Smooth muscle cell (in vitro differentiated cells): ENCODE measurements around the gene RUBCN. TPM values are rescaled to one million over a fixed set of nuclear protein-coding genes. Genes with fewer than 3 reads are reported as not detected.

Experiments used
- DNase-seq: peaks from one replicate; lab custom pipeline; 2025; ENCODE audit not compliant: unreplicated experiment; lab: John Stamatoyannopoulos, UW
- H2AFZ ChIP-seq: fragments of 200-600 bp; sonication (generic); 2 replicates; pipeline ENCODE4 v1.6.0; 2016; ENCODE audit warnings: antibody characterized with exemption, low read depth, mild to moderate bottlenecking
- H3F3A ChIP-seq: fragments of 200-600 bp; sonication (generic); 2 replicates; pipeline ENCODE4 v1.6.0; 2017; ENCODE audit warnings: antibody characterized with exemption, low read depth
- H3K27ac ChIP-seq: fragments of 200-600 bp; sonication (generic); 2 replicates; pipeline ENCODE4 v1.5.1; 2016; ENCODE audit warnings: low read depth, mild to moderate bottlenecking
- H3K27me3 ChIP-seq: fragments of 200-600 bp; sonication (generic); 2 replicates; pipeline ENCODE4 v1.6.1; 2016; ENCODE audit warnings: low read depth, mild to moderate bottlenecking
- H3K36me3 ChIP-seq: fragments of 200-600 bp; sonication (generic); 2 replicates; pipeline ENCODE4 v1.5.1; 2016; ENCODE audit warnings: low read depth
- H3K4me1 ChIP-seq: fragments of 200-600 bp; sonication (generic); 2 replicates; pipeline ENCODE4 v1.5.1; 2016; ENCODE audit warnings: low read depth
- H3K4me2 ChIP-seq: fragments of 200-600 bp; sonication (generic); 2 replicates; pipeline ENCODE4 v1.6.0; 2016; ENCODE audit warnings: mild to moderate bottlenecking
- H3K4me3 ChIP-seq: fragments of 200-600 bp; sonication (generic); 2 replicates; pipeline ENCODE4 v1.5.1; 2016; ENCODE audit warnings: mild to moderate bottlenecking
- H3K79me2 ChIP-seq: fragments of 200-600 bp; sonication (generic); 2 replicates; pipeline ENCODE4 v1.6.0; 2016; ENCODE audit warnings: low read depth, mild to moderate bottlenecking
- H3K9ac ChIP-seq: fragments of 200-600 bp; sonication (generic); 2 replicates; pipeline ENCODE4 v1.6.0; 2016; ENCODE audit warnings: low read depth
- H3K9me3 ChIP-seq: fragments of 200-600 bp; sonication (generic); replicated peaks from 2 replicates; pipeline ENCODE4 v1.5.1; 2016; ENCODE audit warnings: low read depth
- H4K20me1 ChIP-seq: fragments of 200-600 bp; sonication (generic); 2 replicates; pipeline ENCODE4 v1.6.0; 2016; ENCODE audit warnings: low read depth
- WGBS: methylation state at CpG from one replicate; pipeline ENCODE4 v1.1.7; 2016; ENCODE audit warnings: low lambda C conversion rate; 5-methylcytosine and 5-hydroxymethylcytosine counted together
- polyA plus RNA-seq: library from polyadenylated mRNA; unstranded; fragments of >200 nt; fragmentation: Nextera tagmentation; extraction: Ambion mirVana; gene quantifications from 2 replicates; pipeline ENCODE4 v1.2.1, GENCODE V29; 2016
- total RNA-seq: library from RNA; depleted of rRNA; stranded (reverse); fragments of >200 nt; gene quantifications from 2 replicates; pipeline ENCODE4 v1.2.3, GENCODE V29; 2014
- TF ChIP-seq, protein P1 (sequence below): fragments of 200-600 bp; sonication (generic); IDR thresholded peaks from 2 replicates; pipeline ENCODE4 v1.5.1; 2017; ENCODE audit warnings: borderline replicate concordance, mild to moderate bottlenecking, antibody characterized with exemption; ENCODE audit not compliant: insufficient read depth, poor library complexity, severe bottlenecking

RUBCN gene
- total and polyA plus RNA-seq, 2 experiments from 2014 or later, result 7.5 to 8.3 TPM

DNA sequence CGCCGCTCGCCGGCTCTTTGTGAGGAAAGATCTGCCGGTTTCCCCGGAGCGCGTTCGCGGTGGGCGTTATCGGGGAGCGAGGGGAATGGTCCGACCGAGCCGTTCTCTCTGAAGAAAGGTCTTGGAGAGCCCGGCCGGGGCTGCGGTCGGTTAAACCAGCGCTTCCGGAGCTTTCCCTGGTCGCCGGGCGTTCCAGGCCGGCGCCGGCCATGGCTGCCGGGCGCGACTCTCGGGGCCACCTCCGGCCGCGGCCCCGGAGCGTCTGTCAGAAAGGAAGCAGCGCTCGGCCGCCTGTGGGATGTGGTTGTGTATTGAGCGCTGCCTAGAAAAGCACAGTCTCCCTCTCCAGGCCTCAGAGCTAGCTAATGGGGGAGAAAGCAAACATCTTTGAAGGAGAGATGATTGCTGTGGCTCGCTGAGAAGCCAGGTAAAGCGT, 13.7 kb upstream of the RUBCN start:
- TF ChIP-seq, protein P1, sequence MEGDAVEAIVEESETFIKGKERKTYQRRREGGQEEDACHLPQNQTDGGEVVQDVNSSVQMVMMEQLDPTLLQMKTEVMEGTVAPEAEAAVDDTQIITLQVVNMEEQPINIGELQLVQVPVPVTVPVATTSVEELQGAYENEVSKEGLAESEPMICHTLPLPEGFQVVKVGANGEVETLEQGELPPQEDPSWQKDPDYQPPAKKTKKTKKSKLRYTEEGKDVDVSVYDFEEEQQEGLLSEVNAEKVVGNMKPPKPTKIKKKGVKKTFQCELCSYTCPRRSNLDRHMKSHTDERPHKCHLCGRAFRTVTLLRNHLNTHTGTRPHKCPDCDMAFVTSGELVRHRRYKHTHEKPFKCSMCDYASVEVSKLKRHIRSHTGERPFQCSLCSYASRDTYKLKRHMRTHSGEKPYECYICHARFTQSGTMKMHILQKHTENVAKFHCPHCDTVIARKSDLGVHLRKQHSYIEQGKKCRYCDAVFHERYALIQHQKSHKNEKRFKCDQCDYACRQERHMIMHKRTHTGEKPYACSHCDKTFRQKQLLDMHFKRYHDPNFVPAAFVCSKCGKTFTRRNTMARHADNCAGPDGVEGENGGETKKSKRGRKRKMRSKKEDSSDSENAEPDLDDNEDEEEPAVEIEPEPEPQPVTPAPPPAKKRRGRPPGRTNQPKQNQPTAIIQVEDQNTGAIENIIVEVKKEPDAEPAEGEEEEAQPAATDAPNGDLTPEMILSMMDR, result no peak
- peaks cover 47% of the 10 kb centered on the region for H4K20me1 ChIP-seq
- H2AFZ ChIP-seq, result peak overlapping the region; percentile 98
- peak overlapping the region; percentile 90 for H3K4me2 ChIP-seq
- peaks cover 23% of the 10 kb centered on the region for H3F3A ChIP-seq
- peak overlapping the region; percentile 85 for H3K9ac ChIP-seq
- H3K4me1 ChIP-seq, result no peaks in the 10 kb centered on the region
- 1% methylated on average over 42 of the region's 43 CpGs for WGBS
- peak overlapping the region; percentile 88 for H3K4me3 ChIP-seq
- no peaks in the 10 kb centered on the region for H3K36me3 ChIP-seq
- no peaks in the 10 kb centered on the region for H3K9me3 ChIP-seq
- peaks cover 44% of the 10 kb centered on the region for H3K79me2 ChIP-seq
- H3K27ac ChIP-seq, result peak overlapping the region; percentile 84
- DNase-seq, result peak; percentile 67
- no peaks in the 10 kb centered on the region for H3K27me3 ChIP-seq

GRCh38 chr3:197749601-197750395, 13.1 kb upstream of the RUBCN start, which contains the start of gene FYTTD1:
FYTTD1 (plus strand) TSS chr3:197749883; CDS start chr3:197749972, 89 bp downstream.
- TF ChIP-seq, protein P1, result peak; percentile 5
- H3K36me3 ChIP-seq, result no peaks in the 10 kb centered on the region
- WGBS, result under 1% methylated on average over 86 of the region's 104 CpGs

DNA sequence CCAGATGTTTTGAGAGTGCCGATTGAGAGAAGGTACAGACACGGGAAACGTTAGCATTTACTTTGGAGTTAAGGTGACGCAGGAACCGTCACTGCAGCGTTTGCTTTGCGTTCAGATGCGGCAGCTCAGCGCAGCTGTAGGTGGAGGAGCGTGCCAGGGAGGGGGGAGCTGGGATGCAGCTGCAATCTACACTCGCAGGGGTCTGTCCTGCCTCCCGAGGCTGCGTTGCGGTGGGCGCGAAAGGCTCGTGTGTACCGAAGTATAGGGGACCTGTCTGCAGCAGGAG, 12.6 kb upstream of the RUBCN start:
- no peaks in the 10 kb centered on the region for H3K9me3 ChIP-seq
- H3K36me3 ChIP-seq, result no peaks in the 10 kb centered on the region
- peaks cover 35% of the 10 kb centered on the region for H4K20me1 ChIP-seq
- H3K79me2 ChIP-seq, result peaks cover 32% of the 10 kb centered on the region
- peak; percentile 63 for DNase-seq
- H3K4me1 ChIP-seq, result no peaks in the 10 kb centered on the region
- 4% methylated on average over 18 of the region's 18 CpGs for WGBS
- peak overlapping the region; percentile 84 for H3K27ac ChIP-seq
- peak overlapping the region; percentile 85 for H3K9ac ChIP-seq
- H3K27me3 ChIP-seq, result no peaks in the 10 kb centered on the region
- H3K4me3 ChIP-seq, result peak overlapping the region; percentile 88
- TF ChIP-seq, protein P1, result no peak
- peaks cover 23% of the 10 kb centered on the region for H3F3A ChIP-seq
- peak overlapping the region; percentile 88 for H2AFZ ChIP-seq
- peak overlapping the region; percentile 90 for H3K4me2 ChIP-seq

More at GRCh38 chr3:197749601-197750395, 13.1 kb upstream of the RUBCN start, which contains the start of gene FYTTD1:
- H3K4me3 ChIP-seq, result peak within 1 kb of the TSS; percentile 88
- peaks cover 23% of the 10 kb centered on the region for H3F3A ChIP-seq
- H3K4me2 ChIP-seq, result peak within 1 kb of the TSS; percentile 90
- peaks cover 37% of the 10 kb centered on the region for H3K79me2 ChIP-seq
- no peaks in the 10 kb centered on the region for H3K27me3 ChIP-seq
- H3K9ac ChIP-seq, result peak within 1 kb of the TSS; percentile 85
- peak within 1 kb of the TSS; percentile 84 for H3K27ac ChIP-seq
- H3K4me1 ChIP-seq, result no peaks in the 10 kb centered on the region
- H2AFZ ChIP-seq, result peak within 1 kb of the TSS; percentile 98
- H3K9me3 ChIP-seq, result no peaks in the 10 kb centered on the region
- peaks cover 41% of the 10 kb centered on the region for H4K20me1 ChIP-seq
- DNase-seq, result peak; percentile 87
